Left renal cortex interstitium (tissue), 4 donors: ENCODE measurements around the gene BANP. TPM values are rescaled to one million over a fixed set of nuclear protein-coding genes. Genes with fewer than 3 reads are reported as not detected.
"Not testable (repeated sequence)": the region's sequence is repeated elsewhere in the genome, so short reads cannot be mapped to it uniquely, and the experiment has no call there.

ENCODE experiments used
- DNase-seq, 4 donors: peaks; one replicate each; pipeline ENCODE4 v3.0.0-alpha.2; 2013; ENCODE audit warnings: low read depth in 4 of 4, low spot score in 2 of 4, missing footprints in 1 of 4
- polyA plus RNA-seq, 4 donors: library from polyadenylated mRNA; unstranded; fragments of 120-200 nt; gene quantifications; one replicate each; pipeline ENCODE4 v1.2.1, GENCODE V29; 2013; ENCODE audit not compliant: insufficient read length in 4 of 4

The BANP gene
- polyA plus RNA-seq, 4 donors = 22.6 to 32.9 (median 29.2) TPM

DNA sequence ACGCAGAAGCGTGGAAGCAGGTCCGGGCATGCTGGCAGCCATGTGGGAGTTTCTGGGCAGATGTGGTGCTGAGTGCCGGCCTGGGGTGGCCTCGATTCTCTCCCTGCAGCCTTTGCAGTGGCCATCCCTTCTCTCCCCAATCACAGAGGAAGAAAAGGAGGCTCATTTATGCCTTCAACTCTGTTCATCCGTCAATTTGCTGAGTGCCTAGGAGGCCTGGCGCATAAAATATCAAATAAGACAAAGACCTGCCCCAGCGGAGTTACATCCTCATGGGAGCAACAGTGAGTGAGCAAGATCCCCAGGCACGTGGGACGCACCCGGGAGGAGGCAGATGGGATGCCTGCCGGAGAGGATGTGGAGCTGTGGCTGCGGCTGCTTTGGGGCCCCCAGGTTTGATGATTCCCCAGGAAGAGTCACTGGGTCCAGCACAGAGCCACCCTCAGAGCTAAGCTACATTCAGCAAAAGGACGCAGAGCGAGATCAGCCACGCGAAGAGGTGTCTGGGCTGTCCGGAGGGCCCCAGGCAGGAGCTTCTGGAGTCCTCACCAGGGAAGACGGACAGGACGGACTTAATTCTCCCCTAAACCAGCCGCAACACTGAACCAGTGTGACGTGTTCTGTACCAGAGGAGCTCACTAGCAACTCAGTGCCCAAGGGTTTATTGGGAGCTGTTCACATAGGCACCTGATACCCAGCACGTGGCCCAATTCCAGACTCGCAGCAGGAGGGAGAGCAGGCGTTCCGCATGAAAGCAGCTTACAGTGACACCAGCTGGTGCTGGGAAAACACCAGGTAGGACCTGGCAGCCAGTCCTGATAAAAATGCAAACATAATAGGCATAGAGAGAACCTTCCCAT lies 26.2 kb upstream of the BANP start:
- peak in 2 of 4 donors; percentile 61 to 71 for DNase-seq

DNA sequence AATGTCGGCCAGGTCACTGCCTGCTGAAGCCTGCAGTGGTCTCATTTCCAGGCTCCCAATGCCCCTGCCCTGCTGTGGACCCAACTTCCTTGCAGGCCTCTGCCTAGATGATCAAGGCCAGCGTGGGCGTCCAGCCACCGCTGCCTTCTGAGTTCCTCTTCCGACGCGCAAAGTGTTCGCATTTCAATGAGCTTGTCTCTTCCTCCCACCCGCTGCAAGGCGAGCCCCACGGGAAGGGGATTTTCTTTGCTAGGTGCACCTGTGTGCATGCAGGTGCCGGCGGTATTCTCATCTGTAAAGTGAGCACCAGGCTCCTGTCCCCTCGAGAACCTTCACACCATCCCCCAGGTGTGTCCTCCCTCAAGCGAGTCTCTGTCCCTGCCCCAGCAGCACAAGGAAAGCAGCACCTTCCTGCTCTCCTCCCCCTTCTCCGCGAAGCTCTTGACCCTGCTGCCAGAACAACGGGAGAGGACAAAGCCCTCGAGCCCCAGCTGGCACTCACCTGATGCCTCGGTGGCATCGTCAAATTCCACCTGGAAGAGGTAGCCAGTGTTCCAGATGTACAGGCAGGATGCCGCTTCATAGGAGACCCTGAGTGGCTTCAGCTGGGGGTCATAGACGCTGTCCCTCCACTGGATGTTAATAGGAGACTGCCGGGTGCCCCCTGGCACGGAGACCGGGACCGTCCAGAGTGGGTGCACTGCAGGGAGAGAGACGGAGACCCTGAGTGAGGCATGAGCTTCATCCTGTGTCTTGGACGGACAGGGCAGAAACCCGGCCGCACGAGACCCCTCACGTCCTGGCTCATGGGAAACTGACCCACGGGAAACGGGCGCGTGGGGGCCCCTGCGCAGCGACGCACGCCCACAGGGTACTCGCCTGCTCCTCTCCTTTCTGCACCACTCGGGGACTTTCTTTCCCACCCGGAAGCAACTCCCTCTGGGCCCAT lies 24.7 kb upstream of the BANP start:
- no peak for DNase-seq

DNA sequence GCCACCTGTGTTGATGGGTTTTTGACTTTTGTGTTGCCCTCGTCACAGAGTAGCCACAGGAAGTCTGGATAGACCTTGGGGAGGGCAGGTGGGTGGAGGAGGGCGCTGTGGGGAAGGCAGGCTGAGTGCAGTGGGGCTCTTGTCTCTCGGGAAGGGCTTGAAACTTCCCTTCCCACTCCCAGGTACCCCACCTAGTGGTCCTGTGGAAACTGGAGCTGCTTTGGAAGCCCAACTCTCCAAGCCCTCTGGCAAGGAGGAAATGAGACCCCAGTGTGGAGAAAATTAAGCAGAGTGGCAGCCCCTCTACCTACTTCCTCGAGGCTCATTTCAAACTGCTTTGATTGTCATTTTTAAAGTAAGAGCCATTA lies 24.1 kb upstream of the BANP start:
- DNase-seq = no peak

DNA sequence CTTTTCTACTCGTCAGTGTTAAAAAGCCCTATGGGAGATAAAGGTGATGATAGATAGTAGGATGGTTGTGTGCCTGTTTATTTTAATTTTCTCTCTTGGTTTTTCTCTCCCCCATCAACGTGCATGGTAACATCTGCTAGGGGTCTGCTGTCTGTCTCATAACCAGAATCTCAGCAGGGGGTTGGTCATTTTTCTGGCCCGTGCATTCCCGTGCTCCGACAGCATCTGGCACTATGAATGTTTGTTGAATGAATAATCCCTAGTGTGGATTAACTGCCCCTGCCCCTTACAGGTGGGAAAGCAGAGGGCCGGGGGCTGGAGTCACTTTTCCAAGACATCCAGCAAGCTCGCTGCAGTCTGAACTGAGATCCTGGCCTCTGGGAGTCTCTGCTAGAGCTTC lies 21.2 kb upstream of the BANP start:
- DNase-seq = no peak

DNA sequence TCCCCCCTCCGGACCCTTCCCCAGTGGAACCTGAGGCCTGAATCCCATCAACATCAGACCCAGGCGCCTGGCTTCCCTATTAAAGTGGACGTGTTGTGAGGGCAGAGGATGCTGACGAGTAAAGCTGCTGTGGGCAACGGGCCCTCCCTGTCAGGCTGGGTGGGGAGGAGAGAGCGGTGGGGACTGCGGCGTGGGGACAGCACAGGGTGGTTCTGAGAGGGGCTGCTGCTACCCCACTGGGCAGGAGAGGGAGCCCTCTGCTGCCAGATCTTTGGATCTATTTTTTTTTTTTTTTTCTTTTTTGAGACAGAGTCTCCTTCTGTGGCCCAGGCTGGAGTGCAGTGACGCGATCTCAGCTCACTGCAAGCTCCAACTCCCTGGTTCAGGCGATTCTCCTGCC lies 20.8 kb upstream of the BANP start:
- DNase-seq = no peak

DNA sequence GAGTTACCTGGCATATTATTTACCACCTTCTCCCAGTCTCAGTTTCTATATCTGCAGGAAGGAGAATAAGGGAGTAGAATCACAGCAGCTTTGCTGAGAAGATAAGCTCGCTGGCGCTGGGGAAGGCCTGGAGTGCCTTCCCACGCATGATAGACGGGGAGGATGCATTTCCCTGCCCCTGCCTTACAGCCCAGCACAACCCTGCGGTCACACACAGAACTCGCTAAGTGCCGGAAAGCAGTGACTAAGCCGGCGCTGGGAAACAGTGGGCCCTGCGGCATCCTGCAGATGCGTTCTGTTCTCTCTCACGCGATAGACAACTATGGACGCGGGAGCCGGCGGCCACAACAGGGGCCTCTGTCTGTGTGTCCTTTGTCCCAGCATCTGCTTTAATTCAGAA lies 19.7 kb upstream of the BANP start:
- DNase-seq = no peak

DNA sequence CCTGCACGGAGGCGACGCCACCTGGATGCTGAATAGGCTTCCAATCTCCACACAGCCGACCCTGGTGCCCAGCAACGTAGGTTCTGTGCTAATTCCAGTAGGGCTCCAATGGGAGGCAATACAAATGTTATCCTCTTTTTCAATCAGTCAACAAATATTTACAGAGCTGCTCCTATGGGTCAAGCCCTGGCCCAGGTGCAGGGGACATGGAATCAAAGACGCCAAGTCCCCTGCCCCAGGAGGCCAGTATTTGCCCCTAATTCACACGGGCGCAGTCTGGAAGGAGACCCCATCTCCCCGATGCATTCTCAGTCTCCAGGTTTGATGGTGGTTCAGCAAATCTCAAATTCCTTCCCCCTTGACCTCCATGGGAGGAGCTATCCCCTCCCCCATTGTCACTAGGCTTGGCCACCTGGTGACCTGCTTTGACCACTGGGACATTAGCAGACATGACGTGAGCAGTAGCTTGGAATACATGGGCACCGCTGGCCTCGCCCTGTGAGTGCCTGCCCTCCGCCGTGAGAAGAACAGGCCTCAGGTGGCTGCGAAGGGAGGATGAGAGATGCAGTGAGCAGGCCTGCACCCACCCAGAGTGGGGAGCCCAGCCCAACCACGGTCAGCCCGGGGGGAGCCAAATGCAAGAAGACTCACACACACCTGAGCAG lies 18.6 kb upstream of the BANP start:
- DNase-seq = not testable (repeated sequence)

DNA sequence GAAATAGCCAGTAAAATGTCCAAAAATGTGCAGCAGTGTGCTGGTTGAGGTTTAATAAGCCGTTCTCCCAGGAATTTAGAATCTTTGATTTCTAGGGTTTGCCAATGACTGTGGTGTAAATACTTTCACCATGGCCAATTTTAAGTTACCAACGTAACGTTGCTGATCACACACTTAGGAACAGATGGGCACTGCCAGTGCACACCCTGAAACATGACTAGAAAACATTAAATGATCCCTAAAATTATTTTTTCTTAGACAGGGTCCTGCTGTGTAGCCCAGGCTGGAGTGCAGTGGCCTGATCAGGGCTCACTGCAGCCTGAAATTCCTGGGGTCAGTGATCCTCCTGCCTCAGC lies 18.1 kb upstream of the BANP start:
- DNase-seq = no peak

DNA sequence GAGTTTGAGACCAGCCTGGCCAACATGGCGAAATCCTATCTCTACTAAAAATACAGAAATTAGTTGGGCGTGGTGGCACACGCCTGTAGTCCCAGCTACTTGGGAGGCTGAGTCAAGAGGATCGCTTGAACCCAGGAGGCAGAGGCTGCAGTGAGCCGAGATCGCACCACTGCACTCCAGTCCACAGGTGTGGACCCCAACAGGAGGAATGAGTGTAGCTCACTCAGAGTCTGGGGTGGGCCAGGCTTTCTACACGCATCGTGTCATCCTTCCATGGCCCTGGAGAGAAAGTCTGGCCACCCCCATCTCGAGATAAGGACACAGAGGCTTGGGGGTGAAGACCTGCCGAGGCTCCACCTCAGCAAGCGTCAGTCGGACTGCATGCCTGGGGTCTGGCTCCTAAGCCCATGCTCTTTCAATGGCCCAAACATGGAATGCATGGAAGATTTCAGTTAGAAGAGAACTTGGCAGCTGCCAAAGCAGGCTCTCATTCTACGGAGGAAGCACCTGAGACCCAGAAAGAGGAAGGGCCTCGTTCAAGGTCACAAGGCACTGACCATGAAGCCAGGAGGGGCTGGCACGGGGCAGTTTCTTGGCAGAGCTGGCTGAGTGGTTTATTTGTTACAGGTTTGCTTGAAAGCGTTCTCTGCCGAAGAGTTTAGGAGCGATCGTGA lies 16.3 kb upstream of the BANP start:
- DNase-seq = not testable (repeated sequence)

DNA sequence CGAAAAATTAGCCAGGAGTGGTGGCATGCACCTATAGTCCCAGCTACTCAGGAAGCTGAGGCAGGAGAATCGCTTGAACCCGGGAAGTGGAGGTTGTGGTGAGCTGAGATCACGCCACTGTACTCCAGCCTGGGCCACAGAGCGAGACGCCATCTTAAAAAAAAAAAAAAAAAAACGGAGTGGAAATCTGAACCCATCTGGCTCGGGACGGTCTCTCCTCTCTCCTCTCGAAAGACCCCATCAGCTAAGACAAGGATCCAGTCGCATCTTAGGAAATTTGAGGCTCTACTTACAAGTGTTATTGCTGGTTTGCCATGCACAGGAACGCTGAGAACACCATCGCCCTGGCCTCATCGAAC lies 15.2 kb upstream of the BANP start:
- DNase-seq = not testable (repeated sequence)

DNA sequence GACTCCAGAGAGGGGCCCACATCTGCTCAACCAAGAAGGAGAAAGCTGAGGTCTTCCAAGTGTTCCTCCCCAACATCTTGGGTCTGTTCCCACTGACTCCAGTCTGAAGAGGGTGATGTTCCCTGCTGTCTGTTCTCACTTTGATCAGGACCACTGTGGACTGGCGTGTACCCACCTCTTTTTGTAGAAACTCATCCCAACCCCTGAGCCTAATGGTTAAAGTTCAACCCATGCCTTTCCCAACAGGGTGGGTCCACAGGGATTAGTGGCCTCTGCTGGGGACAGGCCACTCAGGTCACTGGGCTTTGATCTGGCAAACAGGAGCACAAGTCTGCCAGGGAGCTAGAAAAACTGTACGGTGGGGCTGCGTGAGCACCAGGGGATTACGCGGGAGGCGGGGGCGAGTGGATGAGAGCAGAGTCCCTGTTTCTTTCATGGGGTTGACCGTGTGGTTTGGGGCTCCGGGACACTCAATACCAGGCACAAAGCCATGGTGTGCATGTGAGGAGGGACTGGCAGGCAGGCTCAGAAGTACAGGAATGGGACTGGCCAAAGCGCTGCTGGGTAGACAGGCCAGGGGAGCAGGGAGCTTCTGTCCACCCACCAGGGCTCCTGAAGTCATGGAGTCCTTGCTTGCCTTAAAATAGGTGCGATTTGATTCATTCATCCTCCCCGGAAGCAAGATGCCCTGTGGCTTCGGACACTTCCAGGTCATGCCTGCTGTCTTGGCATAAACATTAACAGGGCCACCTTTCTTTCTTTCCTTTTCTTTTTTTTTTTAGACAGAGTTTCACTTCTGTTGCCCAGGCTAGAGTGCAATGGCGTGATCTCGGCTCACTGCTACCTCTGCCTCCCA lies 14.6 kb upstream of the BANP start, which contains the start of gene CA5A:
CA5A (minus strand) TSS at position 155 of the 856 bp plus-strand sequence; CDS start at position 76, 79 bp downstream.
- no peak for DNase-seq

DNA sequence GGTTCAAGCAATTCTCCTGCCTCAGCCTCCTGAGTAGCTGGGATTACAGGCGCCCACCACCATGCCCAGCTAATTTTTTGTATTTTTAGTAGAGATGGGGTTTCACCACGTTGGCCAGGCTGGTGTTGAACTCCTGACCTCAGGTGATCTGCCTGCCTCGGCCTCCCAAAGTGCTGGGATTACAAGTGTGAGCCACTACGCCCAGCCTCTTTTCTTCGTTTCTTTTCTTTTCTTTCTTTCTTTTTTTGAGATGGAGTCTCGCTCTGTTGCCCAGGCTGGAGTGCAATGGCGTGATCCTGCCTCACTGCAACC lies 14.0 kb upstream of the BANP start:
- DNase-seq = not testable (repeated sequence)

DNA sequence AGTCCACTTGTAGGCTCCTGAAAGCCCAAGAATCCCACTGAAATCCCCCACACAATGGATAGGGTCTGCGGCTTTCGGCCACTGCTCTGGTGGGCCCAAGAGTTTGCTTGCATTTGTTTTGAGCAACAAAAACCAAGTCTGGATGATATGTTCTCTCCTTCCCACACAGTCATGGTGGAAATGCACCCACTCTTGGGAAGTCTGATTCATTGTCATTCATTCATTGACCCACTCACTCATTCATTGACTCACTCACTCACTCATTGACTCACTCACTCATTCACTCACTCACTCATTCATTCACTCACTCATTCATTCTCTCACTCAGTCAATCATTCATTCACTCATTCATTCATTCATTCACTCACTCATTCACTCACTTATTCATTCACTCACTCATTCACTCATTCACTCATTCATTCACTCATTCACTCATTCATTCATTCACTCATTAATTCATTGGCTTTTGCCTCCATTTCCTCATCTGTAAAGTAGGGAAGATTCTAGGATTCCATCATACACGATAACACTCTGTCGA lies 12.8 kb upstream of the BANP start:
- DNase-seq = no peak

DNA sequence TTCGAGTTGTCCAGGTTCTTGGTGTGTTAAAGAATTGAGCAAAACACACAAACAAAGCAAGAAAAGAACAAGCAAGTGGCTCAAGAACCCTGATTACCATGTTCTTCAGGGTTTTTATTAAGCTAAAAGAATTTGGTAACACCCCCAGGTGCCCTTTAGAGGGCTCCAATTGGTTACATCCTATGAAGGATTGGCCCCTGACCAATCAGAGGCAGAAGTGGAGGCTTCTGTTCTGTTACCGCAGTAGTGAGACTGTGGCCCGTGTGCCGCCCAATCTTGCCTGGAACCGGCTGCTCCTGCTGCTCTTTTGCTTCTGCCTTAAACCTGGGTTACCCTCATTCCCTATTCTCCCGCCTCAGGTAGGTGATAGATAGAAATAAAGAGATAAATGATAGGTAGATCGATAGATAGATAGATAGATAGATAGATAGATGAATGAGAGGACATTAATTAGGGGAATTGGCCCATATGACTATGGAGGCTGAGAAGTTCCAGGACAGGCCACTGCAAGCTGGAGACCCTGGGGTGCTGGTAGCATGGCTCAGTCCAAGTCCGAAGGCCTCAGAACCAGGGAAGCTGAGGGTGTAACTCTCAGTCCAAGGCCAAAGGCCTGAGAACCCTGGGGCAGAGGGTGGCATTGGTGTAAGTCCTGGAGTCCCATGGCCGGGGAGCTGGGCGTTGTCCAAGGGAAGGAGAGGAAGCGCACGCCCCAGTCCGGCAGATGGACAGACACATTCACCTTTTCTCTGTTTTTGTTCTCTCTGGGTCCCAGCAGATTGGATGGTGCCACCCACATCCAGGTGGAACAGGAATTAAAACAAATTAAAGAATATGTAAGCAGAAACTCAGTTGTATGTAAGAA lies 11.4 kb upstream of the BANP start:
- no peak for DNase-seq

DNA sequence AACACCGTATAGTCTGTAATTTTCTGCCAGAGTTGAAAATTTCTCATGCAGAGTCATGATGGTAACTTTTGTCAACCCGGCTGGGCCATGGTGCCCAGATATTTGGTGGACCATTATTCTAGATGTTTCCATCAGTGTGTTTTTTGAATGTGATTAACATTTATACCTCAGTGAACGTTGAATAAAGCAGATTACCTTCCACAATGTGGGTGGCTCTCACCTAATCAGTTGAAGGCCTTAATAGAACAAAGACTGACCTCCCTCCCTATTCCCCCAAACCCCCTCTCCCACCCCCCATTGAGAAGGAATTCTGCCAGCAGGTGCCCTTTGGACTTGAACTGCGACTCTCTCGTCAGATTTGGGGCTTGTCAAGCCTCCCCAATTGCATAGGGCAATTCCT lies 8.6 kb upstream of the BANP start:
- no peak for DNase-seq

DNA sequence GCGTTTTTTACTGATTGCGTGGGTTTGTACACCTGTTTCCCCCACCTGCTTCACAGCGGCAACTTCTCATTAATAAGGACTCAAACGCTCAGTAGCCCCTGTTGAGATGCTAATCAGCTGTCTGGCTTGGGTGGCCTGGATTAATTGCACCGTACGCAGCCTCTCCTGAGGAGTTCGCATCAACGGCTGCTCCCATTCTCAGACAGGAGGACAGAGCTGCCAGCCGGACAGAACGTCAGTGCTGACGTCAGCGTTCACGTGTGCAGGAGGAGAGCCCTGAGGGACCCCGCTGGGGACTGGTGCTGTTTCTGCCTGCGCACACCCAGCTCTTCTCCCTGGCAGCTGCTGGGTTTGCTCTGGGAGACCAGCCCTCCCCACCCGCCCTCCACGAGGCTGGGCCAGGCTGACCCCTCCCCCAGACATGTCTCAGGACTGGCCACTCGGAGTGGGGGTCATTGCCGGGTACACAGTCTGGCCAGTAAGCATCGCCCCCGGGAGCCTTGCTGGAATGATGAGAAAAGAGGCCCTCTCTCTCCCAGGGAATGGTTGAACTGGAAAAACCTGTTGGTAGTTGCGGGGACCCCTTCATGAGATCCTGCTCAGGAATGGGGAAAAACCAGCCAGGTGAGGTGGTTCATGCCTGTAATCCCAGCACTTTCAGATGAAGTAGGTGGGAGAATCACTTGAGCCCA lies 5.7 kb upstream of the BANP start:
- DNase-seq = peak in 1 of 4 donors; percentile 82

DNA sequence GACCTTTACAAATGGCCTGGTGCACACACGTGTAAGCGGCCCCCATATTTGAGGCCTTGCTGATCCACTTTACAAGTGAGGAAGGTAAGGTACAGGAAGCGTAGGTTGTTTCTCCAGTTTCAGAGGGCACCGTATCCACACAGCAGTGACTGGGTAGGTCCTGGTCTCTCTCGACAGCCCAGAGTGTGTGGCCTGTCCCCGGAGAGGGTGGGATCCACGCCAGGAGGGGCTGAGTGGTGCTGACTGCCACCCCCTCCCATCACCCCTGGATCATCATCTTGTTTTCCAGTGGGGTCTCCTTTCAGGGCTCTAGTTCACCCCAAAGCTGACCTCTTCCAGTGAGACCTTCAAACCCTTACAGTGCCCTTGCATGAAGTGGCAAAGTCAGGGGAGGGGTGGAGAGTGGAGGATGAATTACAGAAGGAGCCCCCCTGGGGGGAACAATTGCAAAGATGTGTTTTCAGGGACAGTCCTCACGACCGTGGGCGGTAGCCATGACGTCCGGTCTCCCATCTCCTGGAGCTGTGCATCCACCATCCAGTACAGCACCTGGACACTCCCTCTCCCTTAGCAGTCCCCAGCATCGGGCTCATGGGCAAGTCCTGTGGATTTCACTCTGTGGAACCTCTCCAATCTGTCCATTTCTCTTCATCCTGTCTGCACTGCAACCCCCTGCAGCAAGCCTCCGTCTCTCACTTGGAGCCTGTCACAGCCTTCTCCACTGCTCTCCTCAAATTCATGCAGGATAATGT lies 4.5 kb upstream of the BANP start:
- no peak for DNase-seq
